ENCODE data around the gene LPAR1. TPM values are rescaled to one million over a fixed set of nuclear protein-coding genes. Genes with fewer than 3 reads are reported as not detected.

The LPAR1 gene
- total and polyA plus RNA-seq, 2 of the 8 experiments (the other 6 are each of a cell fraction or from before 2014, with no cell fraction given): 3.4 to 5.1 TPM

DNA sequence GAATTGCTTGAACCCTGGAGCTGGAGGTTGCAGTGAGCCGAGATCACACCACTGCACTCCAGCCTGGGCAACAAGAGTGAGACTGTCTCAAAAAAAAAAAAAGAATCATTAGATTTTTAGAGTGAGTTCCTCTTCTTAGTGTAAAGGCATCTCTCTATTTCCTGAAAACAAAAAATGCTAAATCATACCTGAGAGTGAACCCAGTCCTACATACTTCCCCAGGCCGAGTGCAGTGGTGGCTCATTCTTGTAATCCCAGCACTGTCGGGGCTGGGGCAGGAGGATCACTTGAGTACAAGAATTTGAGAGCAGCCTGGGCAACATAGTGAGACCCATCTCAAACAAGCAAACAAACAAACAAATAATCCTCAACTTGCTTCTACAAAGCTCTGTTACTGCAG lies 38.2 kb upstream of the LPAR1 start:
- CTCF ChIA-PET (ENCODE audit: partially characterized antibody): no interaction called here
- H4K5ac ChIP-seq (ENCODE audit: insufficient read length, low read depth, low read length): no peak overlapping the region

More for the DNA sequence above, 38.2 kb upstream of the LPAR1 start:
- Histone ChIP-seq H3K56ac (replicated peaks; ENCODE audit: insufficient read length, low read depth, low read length) (no peak overlapping the region), H3K14ac (ENCODE audit: insufficient read length) (no peak overlapping the region), H3K23me2 (ENCODE audit: low read depth, low read length) (no peaks in the 10 kb centered on the region), H4K8ac (ENCODE audit: extremely low read depth, insufficient read depth, low read length) (no peak overlapping the region), H2BK20ac (ENCODE audit: low read length) (no peak overlapping the region), H3K4ac (replicated peaks; ENCODE audit: insufficient read length, low read depth, low read length) (no peak overlapping the region), H2BK15ac (ENCODE audit: low read length) (no peak overlapping the region), H2AFZ (ENCODE audit: low read length) (no peak overlapping the region), H3K79me1 (ENCODE audit: low read depth, low read length) (no peaks in the 10 kb centered on the region), H2BK12ac (ENCODE audit: low read depth, low read length) (no peak overlapping the region), H3K36me3 (ENCODE audit: control insufficient read depth in 2 of 4, insufficient read depth in 4 of 4, low read length in 3 of 4) (no peaks in the 10 kb centered on the region), H3K9ac (replicated peaks in 1 of 4; ENCODE audit: extremely low read depth in 1 of 4, low read depth in 3 of 4, low read length in 3 of 4) (no peak overlapping the region), H3K4me2 (ENCODE audit: insufficient read depth in 1 of 2, low read depth in 2 of 2, low read length in 2 of 2) (no peak overlapping the region), H3K18ac (ENCODE audit: extremely low read depth, low read length) (no peak overlapping the region; the same call in 1 of the 2 replicates), H3K4me3 (ENCODE audit: extremely low read depth in 1 of 4, insufficient read depth in 2 of 4, low read depth in 3 of 4, low read length in 4 of 4) (no peak overlapping the region), H3K9me3 (ENCODE audit: insufficient read depth in 2 of 2, low read depth in 1 of 2, low read length in 1 of 2) (no peaks in the 10 kb centered on the region), H3K23ac (ENCODE audit: insufficient read length) (no peak overlapping the region), H2BK120ac (replicated peaks; ENCODE audit: low read depth, low read length) (no peak overlapping the region), H3K27ac (ENCODE audit: low read depth, low read length) (no peak overlapping the region), H3K27me3 (replicated peaks in 1 of 4; ENCODE audit: control insufficient read depth in 3 of 4, extremely low read depth in 1 of 4, insufficient read depth in 3 of 4, low read length in 3 of 4) (no peaks in the 10 kb centered on the region), H3K4me1 (replicated peaks in 1 of 4; ENCODE audit: control insufficient read depth in 3 of 4, insufficient read depth in 4 of 4, low read length in 3 of 4) (no peaks in the 10 kb centered on the region), H4K91ac (replicated peaks; ENCODE audit: insufficient read length, low read length) (no peak overlapping the region), H4K20me1 (replicated peaks in 1 of 2; ENCODE audit: control insufficient read depth in 1 of 2, insufficient read depth in 2 of 2, low read length in 2 of 2) (no peaks in the 10 kb centered on the region), H2BK5ac (ENCODE audit: low read depth, low read length) (no peak overlapping the region), H3K79me2 (ENCODE audit: control insufficient read depth in 1 of 2, insufficient read depth in 2 of 2, low read length in 2 of 2) (no peaks in the 10 kb centered on the region), H2AK5ac (ENCODE audit: low read depth, low read length) (no peak overlapping the region)
- no peak for FAIRE-seq
- POLR2A ChIA-PET (ENCODE audit: partially characterized antibody): no interaction called here
- 91% methylated on average over 3 of the region's 3 CpGs; no CpG with 5 or more reads in 1 of the 2 experiments for WGBS, 2 experiments (ENCODE audit: extremely low coverage in 1 of 2, insufficient coverage in 1 of 2, insufficient read length in 1 of 2, insufficient replicate concordance in 2 of 2, low coverage in 1 of 2, low lambda C conversion rate in 2 of 2, missing lambda C conversion rate in 1 of 2)
- TF ChIP-seq NRF1 (IDR thresholded peaks at IDR 0.05; ENCODE audit: low read depth, low read length) (no peak), SIX5 (IDR thresholded peaks at IDR 0.05; ENCODE audit: low read depth, low read length) (no peak), EP300 (IDR thresholded peaks at IDR 0.05; ENCODE audit: borderline replicate concordance in 1 of 2, low read depth in 2 of 2, low read length in 2 of 2) (no peak)
- no peak for DNase-seq (ENCODE audit: low read depth in 1 of 2, low spot score in 2 of 2)
